Astrocyte (in vitro differentiated cells and primary cell): Measurements from ENCODE around the gene MAOB. TPM values are rescaled to one million over a fixed set of nuclear protein-coding genes. Genes with fewer than 3 reads are reported as not detected.

ENCODE experiments used
- DNase-seq: peaks from one replicate; pipeline ENCODE4 v3.0.0-alpha.2; 2010; ENCODE audit warnings: low read depth
- FAIRE-seq: peaks from 2 replicates; lab custom pipeline; 2011; peaks lifted over from hg19 to GRCh38; lab: Jason Lieb, UNC
- H2AFZ ChIP-seq: 2 replicates; pipeline ENCODE4 v1.6.0; 2012; ENCODE audit warnings: low read depth, low read length, inconsistent platforms
- H3K27ac ChIP-seq: 2 replicates; pipeline ENCODE4 v1.5.1; 2011; ENCODE audit warnings: low read depth, low read length, inconsistent platforms
- H3K27me3 ChIP-seq: 2 replicates; pipeline ENCODE4 v1.6.0; 2011; ENCODE audit warnings: low read length, inconsistent platforms; ENCODE audit not compliant: insufficient read depth
- H3K36me3 ChIP-seq: 2 replicates; pipeline ENCODE4 v1.5.1; 2011; ENCODE audit warnings: low read length, inconsistent platforms; ENCODE audit not compliant: insufficient read depth
- H3K4me1 ChIP-seq: 2 replicates; pipeline ENCODE4 v1.5.1; 2011; ENCODE audit warnings: low read length, inconsistent platforms; ENCODE audit not compliant: insufficient read depth
- H3K4me2 ChIP-seq: 2 replicates; pipeline ENCODE4 v1.6.0; 2012; ENCODE audit warnings: low read length, inconsistent platforms
- H3K4me3 ChIP-seq: 2 replicates; pipeline ENCODE4 v1.5.1; 2011; ENCODE audit warnings: low read depth, mild to moderate bottlenecking, low read length, inconsistent platforms; ENCODE audit not compliant: insufficient read depth
- H3K79me2 ChIP-seq: 2 replicates; pipeline ENCODE4 v1.6.0; 2012; ENCODE audit warnings: mild to moderate bottlenecking, low read length, inconsistent platforms; ENCODE audit not compliant: insufficient read depth
- H3K9ac ChIP-seq: 2 replicates; pipeline ENCODE4 v1.6.0; 2012; ENCODE audit warnings: mild to moderate bottlenecking, low read length, inconsistent platforms
- H3K9me3 ChIP-seq: 2 replicates; pipeline ENCODE4 v1.5.1; 2012; ENCODE audit warnings: low read depth, mild to moderate bottlenecking, low read length, inconsistent platforms; ENCODE audit not compliant: insufficient read depth
- H4K20me1 ChIP-seq: 2 replicates; pipeline ENCODE4 v1.6.0; 2012; ENCODE audit warnings: low read length, inconsistent platforms; ENCODE audit not compliant: insufficient read depth
- H3K27ac Mint-ChIP-seq: one replicate; pipeline ENCODE4 v1.8.0; 2021; ENCODE audit warnings: mild to moderate bottlenecking, mixed read lengths; ENCODE audit not compliant: unreplicated experiment
- H3K27me3 Mint-ChIP-seq: one replicate; pipeline ENCODE4 v1.8.0; 2021; ENCODE audit warnings: low read depth, mixed read lengths; ENCODE audit not compliant: unreplicated experiment
- H3K36me3 Mint-ChIP-seq: one replicate; pipeline ENCODE4 v1.8.0; 2021; ENCODE audit warnings: low read depth, mixed read lengths; ENCODE audit not compliant: unreplicated experiment
- H3K4me1 Mint-ChIP-seq: one replicate; pipeline ENCODE4 v1.8.0; 2021; ENCODE audit warnings: low read depth, mixed read lengths; ENCODE audit not compliant: unreplicated experiment
- H3K4me3 Mint-ChIP-seq: one replicate; pipeline ENCODE4 v1.8.0; 2021; ENCODE audit warnings: mild to moderate bottlenecking, moderate library complexity, mixed read lengths; ENCODE audit not compliant: unreplicated experiment
- H3K9me3 Mint-ChIP-seq: one replicate; pipeline ENCODE4 v1.8.0; 2021; ENCODE audit warnings: mild to moderate bottlenecking, mixed read lengths; ENCODE audit not compliant: unreplicated experiment
- CTCF ChIP-seq: IDR thresholded peaks from 2 replicates; pipeline ENCODE4 v1.5.1; 2011; ENCODE audit warnings: low read depth, mild to moderate bottlenecking, inconsistent platforms, low read length, moderate library complexity; ENCODE audit not compliant: insufficient read depth
- EZH2 ChIP-seq: IDR thresholded peaks from 2 replicates; pipeline ENCODE4 v1.6.1; 2012; ENCODE audit warnings: mild to moderate bottlenecking, low read length, inconsistent platforms; ENCODE audit not compliant: insufficient read depth
- total RNA-seq: library from RNA; stranded (reverse); gene quantifications from 2 replicates; pipeline ENCODE4 v1.2.1, GENCODE V29; 2021

The MAOB gene
- total RNA-seq, 1 donor from 2014 or later = 0.20 TPM

DNA sequence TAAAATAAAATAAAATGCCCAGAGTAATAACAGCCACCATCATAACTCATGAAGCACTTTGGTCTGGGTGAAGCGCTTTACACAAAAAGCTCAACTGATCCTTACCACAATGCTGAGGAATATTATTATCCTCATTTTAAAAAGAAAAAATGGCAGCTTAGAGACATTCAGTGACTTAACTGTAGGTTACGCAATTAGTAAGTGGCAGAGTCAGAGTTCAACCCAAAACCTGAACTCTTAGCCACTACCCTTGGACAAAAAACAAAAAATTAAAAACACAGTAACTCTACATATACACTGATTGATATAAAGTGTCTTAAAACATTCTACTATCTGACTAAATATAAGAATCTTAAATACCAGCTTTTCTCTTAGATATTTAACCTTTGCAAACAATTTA lies 34.9 kb downstream of the MAOB start:
- Mint-ChIP-seq H3K9me3 (no peaks in the 10 kb centered on the region), H3K4me3 (no peak overlapping the region), H3K27ac (no peak overlapping the region), H3K27me3 (peaks cover 2% of the 10 kb centered on the region), H3K36me3 (no peaks in the 10 kb centered on the region), H3K4me1 (no peaks in the 10 kb centered on the region)
- Histone ChIP-seq H4K20me1 (no peaks in the 10 kb centered on the region), H3K27me3 (no peaks in the 10 kb centered on the region), H3K9me3 (no peaks in the 10 kb centered on the region), H3K36me3 (no peaks in the 10 kb centered on the region), H3K27ac (no peak overlapping the region), H2AFZ (no peak overlapping the region), H3K9ac (no peak overlapping the region), H3K79me2 (no peaks in the 10 kb centered on the region), H3K4me1 (no peaks in the 10 kb centered on the region), H3K4me3 (no peak overlapping the region), H3K4me2 (no peak overlapping the region)
- FAIRE-seq (no peak), DNase-seq (no peak)
- TF ChIP-seq CTCF (no peak), EZH2 (no peak)

DNA sequence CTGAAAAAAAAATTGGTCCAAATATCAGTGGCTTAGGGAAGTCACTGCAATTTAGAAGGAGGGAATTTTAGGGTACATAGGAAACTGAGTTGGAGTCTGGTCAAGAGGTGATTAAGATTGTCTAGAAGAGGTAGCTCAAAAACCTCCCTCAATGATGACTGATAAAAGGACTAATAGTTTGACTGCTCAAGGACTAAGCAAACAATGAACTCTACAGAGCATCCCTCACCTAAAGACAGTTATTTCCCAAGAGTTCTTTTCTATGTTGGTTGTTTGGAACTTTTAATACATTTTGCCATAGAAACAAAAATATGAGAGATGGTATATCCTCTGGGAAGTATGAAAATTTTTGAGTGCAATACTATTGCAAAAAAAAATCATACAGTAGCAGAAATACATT lies 35.7 kb downstream of the MAOB start:
- Mint-ChIP-seq H3K27me3 (no peaks in the 10 kb centered on the region), H3K36me3 (no peaks in the 10 kb centered on the region), H3K4me3 (no peak overlapping the region), H3K27ac (no peak overlapping the region), H3K4me1 (no peaks in the 10 kb centered on the region), H3K9me3 (no peaks in the 10 kb centered on the region)
- Histone ChIP-seq H3K9me3 (no peaks in the 10 kb centered on the region), H3K4me2 (no peak overlapping the region), H3K36me3 (no peaks in the 10 kb centered on the region), H3K27me3 (no peaks in the 10 kb centered on the region), H3K27ac (no peak overlapping the region), H3K4me1 (no peaks in the 10 kb centered on the region), H4K20me1 (no peaks in the 10 kb centered on the region), H2AFZ (no peak overlapping the region), H3K79me2 (no peaks in the 10 kb centered on the region), H3K9ac (no peak overlapping the region), H3K4me3 (no peak overlapping the region)
- no peak for DNase-seq
- peak; percentile 89 for FAIRE-seq
- TF ChIP-seq CTCF = no peak
- no peak for TF ChIP-seq EZH2

GRCh38 chrX:43845776-43846175 lies 36.5 kb downstream of the MAOB start:
- Histone ChIP-seq H3K9ac (no peak overlapping the region), H3K4me1 (no peaks in the 10 kb centered on the region), H3K27ac (no peak overlapping the region), H3K4me2 (no peak overlapping the region), H3K27me3 (no peaks in the 10 kb centered on the region), H3K9me3 (no peaks in the 10 kb centered on the region), H4K20me1 (no peaks in the 10 kb centered on the region), H3K79me2 (no peaks in the 10 kb centered on the region), H2AFZ (no peak overlapping the region), H3K36me3 (no peaks in the 10 kb centered on the region), H3K4me3 (no peak overlapping the region)
- H3K36me3 Mint-ChIP-seq = no peaks in the 10 kb centered on the region
- no peak for DNase-seq
- no peak for FAIRE-seq
- no peak overlapping the region for H3K4me3 Mint-ChIP-seq
- no peaks in the 10 kb centered on the region for H3K9me3 Mint-ChIP-seq
- H3K27me3 Mint-ChIP-seq = no peaks in the 10 kb centered on the region
- no peak overlapping the region for H3K27ac Mint-ChIP-seq
- TF ChIP-seq CTCF (no peak), EZH2 (no peak)
- H3K4me1 Mint-ChIP-seq = no peaks in the 10 kb centered on the region
